22Rv1 (cell line): ENCODE data around the gene MMP7.
A peak's percentile ranks its signal among the peaks of the same experiment; 100 is the strongest.

Experiments
- H3K27ac ChIP-seq: fragments of 450-650 bp; 2 replicates; pipeline ENCODE4 v1.5.1; 2017
- CTCF ChIP-seq: fragments of 450-650 bp; IDR thresholded peaks from 2 replicates; pipeline ENCODE4 v1.5.1; 2017; ENCODE audit warnings: mild to moderate bottlenecking
- ZFX ChIP-seq: fragments of 450-650 bp; IDR thresholded peaks from 2 replicates; pipeline ENCODE4 v1.6.1; 2017; ENCODE audit warnings: antibody characterized with exemption, borderline replicate concordance

MMP7 gene

DNA sequence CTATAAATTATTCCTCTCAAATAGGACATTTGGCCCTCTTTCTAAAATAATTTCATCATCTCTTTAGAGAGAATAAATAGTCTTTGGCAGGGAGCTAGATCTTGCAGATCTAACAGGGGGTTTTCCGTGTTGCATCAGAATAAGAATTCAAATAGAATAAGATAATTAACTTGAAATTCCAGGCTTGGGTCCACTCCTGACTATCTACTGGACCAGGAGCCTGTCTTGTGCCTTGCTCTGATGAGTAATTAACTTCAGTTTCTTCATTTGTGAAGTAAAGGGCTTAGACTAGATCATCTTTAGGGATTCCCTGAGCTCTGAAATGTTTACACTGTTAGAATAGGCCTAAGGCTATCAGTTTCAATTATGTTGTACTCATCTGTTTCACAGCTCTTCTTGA, 54.5 kb downstream of the MMP7 start:
- H3K27ac ChIP-seq = peak overlapping the region; percentile 62
- TF ChIP-seq CTCF (no peak), ZFX (no peak)

- H3K27ac ChIP-seq = no peak overlapping the region
- TF ChIP-seq CTCF (no peak), ZFX (no peak)
Observed at GRCh38 chr11:102473543-102473942, 57.0 kb downstream of the MMP7 start.

- H3K27ac ChIP-seq = no peak overlapping the region
- TF ChIP-seq CTCF = no peak
Observed at GRCh38 chr11:102472127-102472526, 58.4 kb downstream of the MMP7 start.

GRCh38 chr11:102471474-102471873, 59.1 kb downstream of the MMP7 start:
- H3K27ac ChIP-seq = no peak overlapping the region

More at GRCh38 chr11:102471474-102471873, 59.1 kb downstream of the MMP7 start:
- TF ChIP-seq CTCF = no peak
- TF ChIP-seq ZFX = no peak
